GM12878 (cell line): ENCODE results near the gene PROCA1. TPM values are rescaled to one million over a fixed set of nuclear protein-coding genes. Genes with fewer than 3 reads are reported as not detected.

Source experiments
- ATAC-seq: fragments of 200-7000 bp; cut with Tn5 transposase; 3 replicates; pipeline ENCODE4 v1.9.1; 2020; ENCODE audit warnings: mild to moderate bottlenecking, moderate library complexity
- BruUV-seq: library from RNA; stranded (reverse); fragments of 400-500 nt; replicated peaks from 2 replicates; lab custom pipeline; 2021; lab: Mats Ljungman, UMichigan
- CTCF ChIA-PET: fragments of 300-600 bp; sonication (Branson Sonifier 250); formaldehyde crosslinking; extraction: SDS; loops from one replicate; lab custom pipeline; 2021; ENCODE audit warnings: inconsistent platforms; lab: Yijun Ruan, JAX
- POLR2A ChIA-PET: fragments of 350-600 bp; formaldehyde crosslinking; extraction: SDS; loops from one replicate; lab custom pipeline; 2021; ENCODE audit warnings: inconsistent platforms; lab: Charles Lee
- RAD21 ChIA-PET: fragments of 300-600 bp; sonication (Branson Sonifier 250); formaldehyde crosslinking; loops from one replicate; lab custom pipeline; 2023; ENCODE audit warnings: antibody characterized with exemption; ENCODE audit not compliant: unreplicated experiment; lab: Charles Lee
- SMC1A ChIA-PET: fragments of 300-600 bp; sonication (Branson Sonifier 250); formaldehyde crosslinking; loops from one replicate; lab custom pipeline; 2023; ENCODE audit not compliant: unreplicated experiment, uncharacterized antibody; lab: Charles Lee
- DNase-seq: peaks from one replicate; pipeline ENCODE4 v3.0.0-alpha.2; 2011; ENCODE audit warnings: low read depth, low spot score
- FAIRE-seq: peaks from 3 replicates; lab custom pipeline; 2011; peaks lifted over from hg19 to GRCh38; lab: Jason Lieb, UNC
- H2AFZ ChIP-seq: 2 replicates; pipeline ENCODE4 v1.6.0; 2011; ENCODE audit warnings: low read depth, low read length, control low read depth; ENCODE audit not compliant: control insufficient read depth
- H3K27ac ChIP-seq: 2 replicates; pipeline ENCODE4 v1.5.1; 2011; ENCODE audit warnings: control low read depth; ENCODE audit not compliant: control insufficient read depth, insufficient read depth
- H3K27me3 ChIP-seq, 2 experiments: replicated peaks in 1 of 2; 2 replicates each; pipeline versions ENCODE4 v1.6.0 to v1.6.1; 2011; ENCODE audit warnings: low read length in 1 of 2; ENCODE audit not compliant: control insufficient read depth in 2 of 2, insufficient read depth in 2 of 2
- H3K36me3 ChIP-seq, 2 experiments: 2 replicates each; pipeline ENCODE4 v1.5.1; 2011; ENCODE audit warnings: low read length in 1 of 2; ENCODE audit not compliant: control insufficient read depth in 2 of 2, insufficient read depth in 2 of 2
- H3K4me1 ChIP-seq: 2 replicates; pipeline ENCODE4 v1.6.1; 2011; ENCODE audit warnings: mild to moderate bottlenecking, low read length, moderate library complexity, mixed read lengths; ENCODE audit not compliant: control insufficient read depth, insufficient read depth
- H3K4me2 ChIP-seq: 2 replicates; pipeline ENCODE4 v1.6.0; 2011; ENCODE audit warnings: control low read depth; ENCODE audit not compliant: control insufficient read depth, insufficient read depth
- H3K4me3 ChIP-seq: fragments of 200-600 bp; sonication (generic); 2 replicates; pipeline ENCODE4 v1.5.1; 2016
- H3K79me2 ChIP-seq: 2 replicates; pipeline ENCODE4 v1.6.0; 2011; ENCODE audit warnings: low read length; ENCODE audit not compliant: control insufficient read depth, insufficient read depth
- H3K9ac ChIP-seq: 2 replicates; pipeline ENCODE4 v1.8.0; 2011; ENCODE audit warnings: low read length, control low read depth, mixed read lengths; ENCODE audit not compliant: control insufficient read depth, insufficient read depth
- H3K9me3 ChIP-seq: replicated peaks from 3 replicates; pipeline ENCODE4 v1.5.1; 2011; ENCODE audit warnings: mild to moderate bottlenecking, low read length; ENCODE audit not compliant: control insufficient read depth, insufficient read depth
- H4K20me1 ChIP-seq: 2 replicates; pipeline ENCODE4 v1.6.0; 2011; ENCODE audit not compliant: control insufficient read depth, insufficient read depth
- ATF7 ChIP-seq: fragments of 450-650 bp; IDR thresholded peaks from 2 replicates; pipeline ENCODE4 v1.6.1; 2016; ENCODE audit warnings: low read depth, mild to moderate bottlenecking
- BCL11A ChIP-seq: IDR thresholded peaks from 2 replicates; pipeline ENCODE4 v1.6.1; 2011; ENCODE audit warnings: low read depth, low read length
- CBX5 ChIP-seq: sonication (generic); IDR thresholded peaks from 2 replicates; pipeline ENCODE4 v1.6.1; 2016; ENCODE audit warnings: low read depth, moderate library complexity, mild to moderate bottlenecking, inconsistent platforms
- CHD2 ChIP-seq: IDR thresholded peaks from 2 replicates; pipeline ENCODE4 v1.6.1; 2011; ENCODE audit warnings: low read depth, low read length, improper control_type of control experiment, borderline replicate concordance
- ESRRA ChIP-seq: IDR thresholded peaks from 2 replicates; pipeline ENCODE4 v1.6.1; 2012; ENCODE audit warnings: mild to moderate bottlenecking, low read length, improper control_type of control experiment
- GATAD2B ChIP-seq: fragments of 450-650 bp; conservative IDR thresholded peaks from 2 replicates; pipeline ENCODE4 v1.6.1; 2017; ENCODE audit warnings: low read depth, mild to moderate bottlenecking, moderate library complexity
- IKZF1 ChIP-seq: fragments of 450-650 bp; conservative IDR thresholded peaks from 2 replicates; pipeline ENCODE4 v1.6.1; 2017; ENCODE audit warnings: antibody characterized with exemption, mild to moderate bottlenecking
- IKZF2 ChIP-seq, 2 experiments: fragments of 450-650 bp; IDR thresholded peaks; 2 replicates each; pipeline ENCODE4 v1.6.1; 2017; ENCODE audit warnings: mild to moderate bottlenecking in 2 of 2, moderate library complexity in 2 of 2
- MEF2B ChIP-seq: fragments of 450-650 bp; IDR thresholded peaks from 2 replicates; pipeline ENCODE4 v1.6.1; 2018; ENCODE audit warnings: mild to moderate bottlenecking, moderate library complexity; ENCODE audit not compliant: partially characterized antibody, poor library complexity, severe bottlenecking
- MTA3 ChIP-seq: IDR thresholded peaks from 2 replicates; pipeline ENCODE4 v1.6.1; 2012; ENCODE audit warnings: low read length, inconsistent platforms, borderline replicate concordance
- POU2F2 ChIP-seq: IDR thresholded peaks from 3 replicates; pipeline ENCODE4 v1.6.1; 2011; ENCODE audit warnings: low read depth, mild to moderate bottlenecking, low read length, borderline replicate concordance
- SMAD5 ChIP-seq: IDR thresholded peaks from 2 replicates; pipeline ENCODE4 v1.6.1; 2016; ENCODE audit warnings: antibody characterized with exemption, low read depth
- SPI1 ChIP-seq: IDR thresholded peaks from 2 replicates; pipeline ENCODE4 v1.6.1; 2011; ENCODE audit warnings: low read depth, mild to moderate bottlenecking, low read length, moderate library complexity, borderline replicate concordance; ENCODE audit not compliant: insufficient read depth
- STAT3 ChIP-seq: IDR thresholded peaks from 2 replicates; pipeline ENCODE4 v1.6.1; 2011; ENCODE audit warnings: low read depth, low read length, improper control_type of control experiment
- SUZ12 ChIP-seq: fragments of 200-600 bp; sonication (generic); IDR thresholded peaks from one replicate; pipeline ENCODE4 v1.6.1; 2018; ENCODE audit warnings: antibody characterized with exemption, mild to moderate bottlenecking; ENCODE audit not compliant: unreplicated experiment
- TAF1 ChIP-seq: IDR thresholded peaks from 2 replicates; pipeline ENCODE4 v1.6.1; 2011; ENCODE audit warnings: mild to moderate bottlenecking, low read depth, low read length, borderline replicate concordance
- TCF7 ChIP-seq: IDR thresholded peaks from 2 replicates; pipeline ENCODE4 v1.6.1; 2014; ENCODE audit warnings: antibody characterized with exemption, borderline replicate concordance
- YY1 ChIP-seq: IDR thresholded peaks from 2 replicates; pipeline ENCODE4 v1.6.1; 2011; ENCODE audit warnings: low read depth, mild to moderate bottlenecking, low read length
- ZBED1 ChIP-seq: IDR thresholded peaks from 2 replicates; pipeline ENCODE4 v1.6.1; 2016; ENCODE audit warnings: borderline replicate concordance
- WGBS: methylation state at CpG from one replicate; pipeline ENCODE4 v1.1.6; 2016; ENCODE audit warnings: low lambda C conversion rate; ENCODE audit not compliant: insufficient replicate concordance, insufficient coverage; ENCODE audit errors: missing lambda C conversion rate; 5-methylcytosine and 5-hydroxymethylcytosine counted together
- in situ Hi-C: fragments of 300-500 bp; cut with MboI; formaldehyde crosslinking; loops from 9 replicates; pipeline ENCODE4 v1.14.3; 2018; ENCODE audit warnings: mixed read lengths
- intact Hi-C: fragments of 100-400 bp; cut with micrococcal nuclease; formaldehyde crosslinking; loops from one replicate; pipeline ENCODE4 v1.14.2; 2022; ENCODE audit not compliant: unreplicated experiment
- polyA plus RNA-seq, 11 experiments: library from polyadenylated mRNA; depleted of rRNA in 4 of 11; unstranded in 6 of 11; stranded (reverse) in 5 of 11; fragments of >200 nt; fragmentation: Nextera tagmentation in 4 of 11; fragmentation: Illumina TruSeq in 1 of 11; extraction: Ambion mirVana in 4 of 11; extraction: Trizol in 1 of 11; gene quantifications; 1 replicate in 1 of 11; 2 replicates in 10 of 11; pipeline versions ENCODE4 v1.2.1 to v1.2.3, GENCODE V29; 2011 to 2016; ENCODE audit warnings: inconsistent platforms in 2 of 11, missing spikeins in 2 of 11, low read depth in 1 of 11
- total RNA-seq, 4 experiments: library from RNA; depleted of rRNA in 3 of 4; stranded (reverse); fragments of >200 nt in 3 of 4; fragmentation: Illumina TruSeq in 1 of 4; extraction: Trizol in 1 of 4; gene quantifications; 2 replicates each; pipeline versions ENCODE4 v1.2.1 to v1.2.3, GENCODE V29; 2013 to 2021
- TF ChIP-seq, protein P1 (sequence below): IDR thresholded peaks from 2 replicates; pipeline ENCODE4 v1.6.1; 2012; ENCODE audit warnings: low read length, inconsistent platforms
- TF ChIP-seq, protein P2 (sequence below): IDR thresholded peaks from 2 replicates; pipeline ENCODE4 v1.6.1; 2011; ENCODE audit warnings: mild to moderate bottlenecking, low read depth, low read length, moderate library complexity; ENCODE audit not compliant: insufficient replicate concordance

The PROCA1 gene
- total and polyA plus RNA-seq, 10 of the 15 experiments (the other 5 are each of a cell fraction or from before 2014, with no cell fraction given): 0.35 to 4.8 (median 1.4) TPM

DNA sequence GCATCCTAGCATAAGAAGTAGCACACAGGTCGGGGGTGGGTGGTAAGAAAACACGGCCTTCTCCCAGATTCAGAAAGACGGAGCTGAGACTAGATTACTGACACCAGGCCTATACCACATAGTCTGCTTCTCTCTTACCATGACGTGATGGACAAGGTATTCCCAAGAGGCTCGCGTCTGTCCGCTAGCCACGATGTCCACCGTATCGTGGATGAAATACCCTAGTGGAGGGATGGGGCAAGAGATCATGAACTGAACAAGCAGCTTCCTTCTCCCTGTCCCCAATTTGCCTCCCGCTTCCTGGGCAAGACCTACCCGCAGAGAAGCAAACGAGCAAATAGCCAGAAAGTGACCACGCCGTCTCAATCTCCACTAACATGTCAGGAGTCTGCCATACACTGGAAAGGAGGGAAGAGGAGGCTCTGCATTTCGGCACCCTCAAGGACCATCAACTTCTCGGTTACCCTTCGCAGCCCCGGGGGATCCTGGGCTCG lies 13.5 kb upstream of the PROCA1 start:
- ATAC-seq (no peak), FAIRE-seq (no peak), DNase-seq (no peak)
- H3K9me3 ChIP-seq: no peaks in the 10 kb centered on the region
- POLR2A ChIA-PET: interaction anchor here (1.4 to 17.2 kb wide), 5 partner anchors 10 to 177 kb away, joined by 4 to 485 read pairs (median 9); partner anchors contain the start of genes BLTP2, PROCA1 and TRAF4
- SMC1A ChIA-PET: interaction anchor here (0.7 to 11.3 kb wide), 9 partner anchors 10 to 1424 kb away, joined by 3 to 326 read pairs (median 3); partner anchors contain the start of genes BLTP2, PROCA1 and TRAF4
- intact Hi-C loops (loop anchor here (5.0 to 10.0 kb wide), 2 partner anchors 117 to 390 kb away; partner anchors contain the start of gene FAM222B), in situ Hi-C loops (loop anchor here (25.0 kb wide), 1 partner anchor 1263 kb away; the partner anchor contains the start of gene KSR1)
- H3K27ac ChIP-seq: peak overlapping the region; percentile 74
- CTCF ChIA-PET: interaction anchor here (1.0 to 12.6 kb wide), 6 partner anchors 24 to 392 kb away, joined by 3 to 394 read pairs (median 30); partner anchors contain the start of gene BLTP2
- BruUV-seq: no TSS peak
- peak overlapping the region; percentile 72 for H3K4me3 ChIP-seq
- peak overlapping the region; percentile 69 for H3K9ac ChIP-seq
- H3K27me3 ChIP-seq: no peaks in the 10 kb centered on the region
- H3K4me2 ChIP-seq: peak overlapping the region; percentile 82
- 2% methylated on average over 20 of the region's 20 CpGs for WGBS
- no peak overlapping the region for H2AFZ ChIP-seq
- RAD21 ChIA-PET: interaction anchor here (1.0 to 6.8 kb wide), 8 partner anchors 10 to 228 kb away, joined by 3 to 375 read pairs (median 5); partner anchors contain the start of genes BLTP2, FLOT2, PROCA1 and TRAF4
- H3K4me1 ChIP-seq: peaks cover 23% of the 10 kb centered on the region
- H3K36me3 ChIP-seq: peaks cover 12 to 20% of the 10 kb centered on the region in 2 experiments; a peak in 3 of 4 replicates
- H4K20me1 ChIP-seq: no peaks in the 10 kb centered on the region
- peaks cover 37% of the 10 kb centered on the region for H3K79me2 ChIP-seq
- TF ChIP-seq MEF2B (peak; percentile 61), TCF7 (peak; percentile 5; the same call in 1 of the 2 replicates), ESRRA (no peak), SUZ12 (no peak), IKZF2 (IDR thresholded peaks at IDR 0.05) (0 out of 4 replicates have a peak, but pooled peaks of 1 of the 2 experiments have one; percentile 7), MTA3 (no peak), GATAD2B (no peak; the same call in 1 of the 2 replicates), CBX5 (no peak), IKZF1 (no peak), CHD2 (peak; percentile 26; the same call in 1 of the 2 replicates), ZBED1 (peak; percentile 92), SMAD5 (peak; percentile 65; the same call in 1 of the 2 replicates), SPI1 (no peak), YY1 (0 out of 2 replicates have a peak, but pooled peaks have one; percentile 6), STAT3 (no peak), TAF1 (no peak), POU2F2 (no peak), ATF7 (no peak), BCL11A (0 out of 2 replicates have a peak, but pooled peaks have one; percentile 3)
- TF ChIP-seq, protein P1, sequence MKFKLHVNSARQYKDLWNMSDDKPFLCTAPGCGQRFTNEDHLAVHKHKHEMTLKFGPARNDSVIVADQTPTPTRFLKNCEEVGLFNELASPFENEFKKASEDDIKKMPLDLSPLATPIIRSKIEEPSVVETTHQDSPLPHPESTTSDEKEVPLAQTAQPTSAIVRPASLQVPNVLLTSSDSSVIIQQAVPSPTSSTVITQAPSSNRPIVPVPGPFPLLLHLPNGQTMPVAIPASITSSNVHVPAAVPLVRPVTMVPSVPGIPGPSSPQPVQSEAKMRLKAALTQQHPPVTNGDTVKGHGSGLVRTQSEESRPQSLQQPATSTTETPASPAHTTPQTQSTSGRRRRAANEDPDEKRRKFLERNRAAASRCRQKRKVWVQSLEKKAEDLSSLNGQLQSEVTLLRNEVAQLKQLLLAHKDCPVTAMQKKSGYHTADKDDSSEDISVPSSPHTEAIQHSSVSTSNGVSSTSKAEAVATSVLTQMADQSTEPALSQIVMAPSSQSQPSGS: no peak
- TF ChIP-seq, protein P2, sequence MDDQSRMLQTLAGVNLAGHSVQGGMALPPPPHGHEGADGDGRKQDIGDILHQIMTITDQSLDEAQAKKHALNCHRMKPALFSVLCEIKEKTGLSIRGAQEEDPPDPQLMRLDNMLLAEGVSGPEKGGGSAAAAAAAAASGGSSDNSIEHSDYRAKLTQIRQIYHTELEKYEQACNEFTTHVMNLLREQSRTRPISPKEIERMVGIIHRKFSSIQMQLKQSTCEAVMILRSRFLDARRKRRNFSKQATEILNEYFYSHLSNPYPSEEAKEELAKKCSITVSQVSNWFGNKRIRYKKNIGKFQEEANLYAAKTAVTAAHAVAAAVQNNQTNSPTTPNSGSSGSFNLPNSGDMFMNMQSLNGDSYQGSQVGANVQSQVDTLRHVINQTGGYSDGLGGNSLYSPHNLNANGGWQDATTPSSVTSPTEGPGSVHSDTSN: peak; percentile 1
